Panc1 (cell line): Measurements from ENCODE around the gene ARRDC4. TPM values are rescaled to one million over a fixed set of nuclear protein-coding genes. Genes with fewer than 3 reads are reported as not detected.

ENCODE experiments used
- ATAC-seq: fragments of 200-7000 bp; cut with Tn5 transposase; 2 replicates; pipeline ENCODE4 v1.9.1; 2020; ENCODE audit warnings: mild to moderate bottlenecking, moderate library complexity
- BruUV-seq: library from RNA; stranded (reverse); fragments of 400-500 nt; replicated peaks from 2 replicates; lab custom pipeline; 2021; lab: Mats Ljungman, UMichigan
- CTCF ChIA-PET: fragments of 300-600 bp; sonication (Branson Sonifier 250); formaldehyde crosslinking; loops from one replicate; lab custom pipeline; 2022; ENCODE audit warnings: antibody characterized with exemption; lab: Charles Lee
- POLR2A ChIA-PET: fragments of 300-600 bp; sonication (Branson Sonifier 250); formaldehyde crosslinking; loops from one replicate; lab custom pipeline; 2022; ENCODE audit warnings: antibody characterized with exemption; lab: Charles Lee
- DNase-seq: peaks from one replicate; pipeline ENCODE4 v3.0.0-alpha.2; 2010; ENCODE audit warnings: low read depth, low spot score
- H3K27ac ChIP-seq: 2 replicates; pipeline ENCODE4 v1.5.1; 2011; ENCODE audit warnings: mild to moderate bottlenecking, low read length, inconsistent platforms
- H3K27me3 ChIP-seq: fragments of 200-500 bp; sonication (Bioruptor generic); 2 replicates; pipeline ENCODE4 v1.6.0; 2014; ENCODE audit warnings: low read length, inconsistent platforms; ENCODE audit not compliant: control insufficient read depth, insufficient read depth
- H3K36me3 ChIP-seq: fragments of 200-500 bp; sonication (Bioruptor generic); 2 replicates; pipeline ENCODE4 v1.5.1; 2014; ENCODE audit warnings: inconsistent platforms, mild to moderate bottlenecking, low read length, moderate library complexity; ENCODE audit not compliant: control insufficient read depth, insufficient read depth
- H3K4me1 ChIP-seq: 2 replicates; pipeline ENCODE4 v1.5.1; 2011; ENCODE audit warnings: inconsistent platforms, mild to moderate bottlenecking, low read length, moderate library complexity; ENCODE audit not compliant: control insufficient read depth, insufficient read depth
- H3K4me3 ChIP-seq, 2 experiments: 2 replicates each; pipeline ENCODE4 v1.5.1; 2011 to 2012; ENCODE audit warnings: low read depth in 2 of 2, low read length in 2 of 2, mild to moderate bottlenecking in 2 of 2, inconsistent platforms in 1 of 2, moderate library complexity in 1 of 2
- H3K9me3 ChIP-seq: fragments of 200-500 bp; sonication (Bioruptor generic); 2 replicates; pipeline ENCODE4 v1.5.1; 2014; ENCODE audit warnings: low read depth, mild to moderate bottlenecking, inconsistent platforms, low read length, moderate library complexity; ENCODE audit not compliant: control insufficient read depth, insufficient read depth
- POLR2AphosphoS5 ChIP-seq: IDR thresholded peaks from 2 replicates; pipeline ENCODE4 v1.6.1; 2012; ENCODE audit warnings: mild to moderate bottlenecking, low read depth, low read length, moderate library complexity
- SIN3A ChIP-seq: IDR thresholded peaks from 2 replicates; pipeline ENCODE4 v1.6.1; 2012; ENCODE audit warnings: low read depth, mild to moderate bottlenecking, low read length, moderate library complexity, borderline replicate concordance; ENCODE audit not compliant: insufficient read depth
- TCF7L2 ChIP-seq: IDR thresholded peaks from 2 replicates; pipeline ENCODE4 v1.6.1; 2011; ENCODE audit warnings: mild to moderate bottlenecking, low read depth, low read length, inconsistent platforms
- in situ Hi-C: cut with HindIII; loops from 2 replicates; pipeline ENCODE4 v1.10.0; 2016; ENCODE audit warnings: low sequenced_read_pairs, low pct_unique_long_range_greater_than_20kb
- intact Hi-C: fragments of 100-400 bp; cut with micrococcal nuclease; formaldehyde crosslinking; loops from one replicate; pipeline ENCODE4 v1.10.0; 2022; ENCODE audit not compliant: unreplicated experiment
- total RNA-seq: library from RNA; stranded (reverse); gene quantifications from one replicate; pipeline ENCODE4 v1.2.1, GENCODE V29; 2021; ENCODE audit not compliant: unreplicated experiment
- TF ChIP-seq, protein P1 (sequence below), 2 experiments: IDR thresholded peaks; 2 replicates each; pipeline ENCODE4 v1.6.1; 2011 to 2012; ENCODE audit warnings: low read depth in 2 of 2, control low read depth in 1 of 2, low read length in 1 of 2, mild to moderate bottlenecking in 1 of 2, moderate library complexity in 1 of 2; ENCODE audit not compliant: insufficient read depth in 1 of 2
- TF ChIP-seq, protein P2 (sequence below): fragments of 450-650 bp; IDR thresholded peaks from 2 replicates; pipeline ENCODE4 v1.5.1; 2017; ENCODE audit warnings: mild to moderate bottlenecking

ARRDC4 gene
- total RNA-seq, 1 experiment from 2014 or later: 2.9 TPM

DNA sequence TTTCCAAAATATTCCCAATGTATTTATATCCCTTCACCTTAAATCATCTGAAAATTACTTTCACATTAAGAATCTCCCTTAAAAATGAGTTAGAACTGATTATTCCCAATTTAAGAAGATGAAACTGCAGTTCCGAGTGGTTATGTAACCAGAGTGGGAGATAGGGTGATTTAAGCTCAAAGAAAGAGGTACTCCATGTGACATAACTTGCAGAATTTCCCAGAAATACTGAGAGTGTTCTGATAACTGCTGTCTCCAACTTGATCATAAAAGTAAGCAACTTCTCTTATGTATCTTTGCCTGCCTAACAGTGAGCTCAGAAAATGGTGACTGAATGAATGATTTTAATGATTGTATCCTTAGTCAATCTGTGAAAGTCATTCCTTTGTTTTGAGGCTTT lies 32.3 kb downstream of the ARRDC4 start:
- intact Hi-C loops: no loop called here
- ChIA-PET CTCF (no interaction called here), POLR2A (no interaction called here)
- DNase-seq: no peak
- no peaks in the 10 kb centered on the region for H3K4me1 ChIP-seq
- no TSS peak for BruUV-seq
- in situ Hi-C loops: no loop called here
- H3K36me3 ChIP-seq: no peaks in the 10 kb centered on the region
- no peak for TF ChIP-seq SIN3A
- TF ChIP-seq, protein P1, sequence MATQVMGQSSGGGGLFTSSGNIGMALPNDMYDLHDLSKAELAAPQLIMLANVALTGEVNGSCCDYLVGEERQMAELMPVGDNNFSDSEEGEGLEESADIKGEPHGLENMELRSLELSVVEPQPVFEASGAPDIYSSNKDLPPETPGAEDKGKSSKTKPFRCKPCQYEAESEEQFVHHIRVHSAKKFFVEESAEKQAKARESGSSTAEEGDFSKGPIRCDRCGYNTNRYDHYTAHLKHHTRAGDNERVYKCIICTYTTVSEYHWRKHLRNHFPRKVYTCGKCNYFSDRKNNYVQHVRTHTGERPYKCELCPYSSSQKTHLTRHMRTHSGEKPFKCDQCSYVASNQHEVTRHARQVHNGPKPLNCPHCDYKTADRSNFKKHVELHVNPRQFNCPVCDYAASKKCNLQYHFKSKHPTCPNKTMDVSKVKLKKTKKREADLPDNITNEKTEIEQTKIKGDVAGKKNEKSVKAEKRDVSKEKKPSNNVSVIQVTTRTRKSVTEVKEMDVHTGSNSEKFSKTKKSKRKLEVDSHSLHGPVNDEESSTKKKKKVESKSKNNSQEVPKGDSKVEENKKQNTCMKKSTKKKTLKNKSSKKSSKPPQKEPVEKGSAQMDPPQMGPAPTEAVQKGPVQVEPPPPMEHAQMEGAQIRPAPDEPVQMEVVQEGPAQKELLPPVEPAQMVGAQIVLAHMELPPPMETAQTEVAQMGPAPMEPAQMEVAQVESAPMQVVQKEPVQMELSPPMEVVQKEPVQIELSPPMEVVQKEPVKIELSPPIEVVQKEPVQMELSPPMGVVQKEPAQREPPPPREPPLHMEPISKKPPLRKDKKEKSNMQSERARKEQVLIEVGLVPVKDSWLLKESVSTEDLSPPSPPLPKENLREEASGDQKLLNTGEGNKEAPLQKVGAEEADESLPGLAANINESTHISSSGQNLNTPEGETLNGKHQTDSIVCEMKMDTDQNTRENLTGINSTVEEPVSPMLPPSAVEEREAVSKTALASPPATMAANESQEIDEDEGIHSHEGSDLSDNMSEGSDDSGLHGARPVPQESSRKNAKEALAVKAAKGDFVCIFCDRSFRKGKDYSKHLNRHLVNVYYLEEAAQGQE (IDR thresholded peaks at IDR 0.05; ENCODE audit: insufficient read depth in 1 of 2, low read depth in 2 of 2, low read length in 1 of 2): no peak
- TF ChIP-seq, protein P2, sequence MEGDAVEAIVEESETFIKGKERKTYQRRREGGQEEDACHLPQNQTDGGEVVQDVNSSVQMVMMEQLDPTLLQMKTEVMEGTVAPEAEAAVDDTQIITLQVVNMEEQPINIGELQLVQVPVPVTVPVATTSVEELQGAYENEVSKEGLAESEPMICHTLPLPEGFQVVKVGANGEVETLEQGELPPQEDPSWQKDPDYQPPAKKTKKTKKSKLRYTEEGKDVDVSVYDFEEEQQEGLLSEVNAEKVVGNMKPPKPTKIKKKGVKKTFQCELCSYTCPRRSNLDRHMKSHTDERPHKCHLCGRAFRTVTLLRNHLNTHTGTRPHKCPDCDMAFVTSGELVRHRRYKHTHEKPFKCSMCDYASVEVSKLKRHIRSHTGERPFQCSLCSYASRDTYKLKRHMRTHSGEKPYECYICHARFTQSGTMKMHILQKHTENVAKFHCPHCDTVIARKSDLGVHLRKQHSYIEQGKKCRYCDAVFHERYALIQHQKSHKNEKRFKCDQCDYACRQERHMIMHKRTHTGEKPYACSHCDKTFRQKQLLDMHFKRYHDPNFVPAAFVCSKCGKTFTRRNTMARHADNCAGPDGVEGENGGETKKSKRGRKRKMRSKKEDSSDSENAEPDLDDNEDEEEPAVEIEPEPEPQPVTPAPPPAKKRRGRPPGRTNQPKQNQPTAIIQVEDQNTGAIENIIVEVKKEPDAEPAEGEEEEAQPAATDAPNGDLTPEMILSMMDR: no peak
- TF ChIP-seq TCF7L2: no peak
- TF ChIP-seq POLR2AphosphoS5: no peak
- no peaks in the 10 kb centered on the region; the same call in 1 of the 2 replicates for H3K27me3 ChIP-seq
- no peak overlapping the region for H3K4me3 ChIP-seq
- no peaks in the 10 kb centered on the region for H3K9me3 ChIP-seq
- no peak for ATAC-seq
- no peak overlapping the region for H3K27ac ChIP-seq

DNA sequence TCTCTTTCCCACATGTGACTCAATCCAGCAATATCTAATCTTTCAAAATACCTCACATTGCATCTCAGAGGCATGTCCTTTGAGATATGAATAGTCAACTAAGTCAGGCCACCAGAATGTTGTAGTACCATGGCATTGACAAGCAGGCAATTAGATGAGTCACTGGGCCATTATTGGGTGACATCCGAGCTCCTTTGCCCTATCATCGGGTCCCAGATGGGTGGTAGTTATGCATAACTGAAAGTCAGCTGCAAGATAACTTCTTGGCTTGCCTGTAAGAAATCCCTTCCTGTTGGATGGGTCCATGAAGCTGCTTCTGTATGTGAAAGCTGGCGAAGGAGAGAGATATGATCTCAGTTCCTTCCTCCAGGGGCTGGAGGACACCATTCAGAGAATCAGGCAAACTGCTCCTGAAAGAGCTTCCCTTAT lies 32.8 kb downstream of the ARRDC4 start:
- intact Hi-C loops: no loop called here
- no TSS peak for BruUV-seq
- TF ChIP-seq, protein P2: no peak
- TF ChIP-seq POLR2AphosphoS5 (no peak), TCF7L2 (no peak), SIN3A (no peak)
- TF ChIP-seq, protein P1 (IDR thresholded peaks at IDR 0.05; ENCODE audit: insufficient read depth in 1 of 2, low read depth in 2 of 2, low read length in 1 of 2): no peak
- ChIA-PET CTCF (no interaction called here), POLR2A (no interaction called here)
- no peaks in the 10 kb centered on the region; the same call in 1 of the 2 replicates for H3K27me3 ChIP-seq
- H3K4me3 ChIP-seq: no peak overlapping the region
- in situ Hi-C loops: no loop called here
- DNase-seq: no peak
- ATAC-seq: no peak
- H3K36me3 ChIP-seq: no peaks in the 10 kb centered on the region
- H3K9me3 ChIP-seq: no peaks in the 10 kb centered on the region
- no peaks in the 10 kb centered on the region for H3K4me1 ChIP-seq
- H3K27ac ChIP-seq: no peak overlapping the region
